Gastroesophageal sphincter (tissue), 3 donors: ENCODE results near the gene DGAT2L6.

Source experiments
- EP300 ChIP-seq: sonication (generic); formaldehyde crosslinking; IDR thresholded peaks from one replicate; pipeline ENCODE4 v1.6.1; 2017; ENCODE audit warnings: antibody characterized with exemption, mild to moderate bottlenecking
- POLR2AphosphoS5 ChIP-seq: sonication (generic); formaldehyde crosslinking; IDR thresholded peaks from one replicate; pipeline ENCODE4 v1.6.1; 2017; ENCODE audit warnings: antibody characterized with exemption
- TF ChIP-seq, protein P1 (sequence below), 4 experiments: fragments of 200-600 bp in 2 of 4; fragments of 450-650 bp in 2 of 4; sonication (generic) in 1 of 4; IDR thresholded peaks; one replicate each; pipeline ENCODE4 v1.5.1; 2017 to 2019; ENCODE audit warnings: antibody characterized with exemption in 4 of 4, mild to moderate bottlenecking in 2 of 4, moderate library complexity in 2 of 4

- TF ChIP-seq POLR2AphosphoS5 (no peak), EP300 (no peak)
- TF ChIP-seq, protein P1, sequence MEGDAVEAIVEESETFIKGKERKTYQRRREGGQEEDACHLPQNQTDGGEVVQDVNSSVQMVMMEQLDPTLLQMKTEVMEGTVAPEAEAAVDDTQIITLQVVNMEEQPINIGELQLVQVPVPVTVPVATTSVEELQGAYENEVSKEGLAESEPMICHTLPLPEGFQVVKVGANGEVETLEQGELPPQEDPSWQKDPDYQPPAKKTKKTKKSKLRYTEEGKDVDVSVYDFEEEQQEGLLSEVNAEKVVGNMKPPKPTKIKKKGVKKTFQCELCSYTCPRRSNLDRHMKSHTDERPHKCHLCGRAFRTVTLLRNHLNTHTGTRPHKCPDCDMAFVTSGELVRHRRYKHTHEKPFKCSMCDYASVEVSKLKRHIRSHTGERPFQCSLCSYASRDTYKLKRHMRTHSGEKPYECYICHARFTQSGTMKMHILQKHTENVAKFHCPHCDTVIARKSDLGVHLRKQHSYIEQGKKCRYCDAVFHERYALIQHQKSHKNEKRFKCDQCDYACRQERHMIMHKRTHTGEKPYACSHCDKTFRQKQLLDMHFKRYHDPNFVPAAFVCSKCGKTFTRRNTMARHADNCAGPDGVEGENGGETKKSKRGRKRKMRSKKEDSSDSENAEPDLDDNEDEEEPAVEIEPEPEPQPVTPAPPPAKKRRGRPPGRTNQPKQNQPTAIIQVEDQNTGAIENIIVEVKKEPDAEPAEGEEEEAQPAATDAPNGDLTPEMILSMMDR (IDR thresholded peaks at IDR 0.05): no peak
These were observed 5.1 kb upstream of the DGAT2L6 start for GRCh38 chrX:70172221-70172620.
